GM12878 (cell line): Measurements from ENCODE around the gene DYSF. TPM values are rescaled to one million over a fixed set of nuclear protein-coding genes. Genes with fewer than 3 reads are reported as not detected.

Source experiments
- ATAC-seq: fragments of 200-7000 bp; cut with Tn5 transposase; 3 replicates; pipeline ENCODE4 v1.9.1; 2020; ENCODE audit warnings: mild to moderate bottlenecking, moderate library complexity
- BruUV-seq: library from RNA; stranded (reverse); fragments of 400-500 nt; replicated peaks from 2 replicates; lab custom pipeline; 2021; lab: Mats Ljungman, UMichigan
- CTCF ChIA-PET: fragments of 300-600 bp; sonication (Branson Sonifier 250); formaldehyde crosslinking; extraction: SDS; loops from one replicate; lab custom pipeline; 2021; ENCODE audit warnings: inconsistent platforms; lab: Yijun Ruan, JAX
- POLR2A ChIA-PET: fragments of 350-600 bp; formaldehyde crosslinking; extraction: SDS; loops from one replicate; lab custom pipeline; 2021; ENCODE audit warnings: inconsistent platforms; lab: Charles Lee
- RAD21 ChIA-PET: fragments of 300-600 bp; sonication (Branson Sonifier 250); formaldehyde crosslinking; loops from one replicate; lab custom pipeline; 2023; ENCODE audit warnings: antibody characterized with exemption; ENCODE audit not compliant: unreplicated experiment; lab: Charles Lee
- SMC1A ChIA-PET: fragments of 300-600 bp; sonication (Branson Sonifier 250); formaldehyde crosslinking; loops from one replicate; lab custom pipeline; 2023; ENCODE audit not compliant: unreplicated experiment, uncharacterized antibody; lab: Charles Lee
- DNase-seq: peaks from one replicate; pipeline ENCODE4 v3.0.0-alpha.2; 2011; ENCODE audit warnings: low read depth, low spot score
- FAIRE-seq: peaks from 3 replicates; lab custom pipeline; 2011; peaks lifted over from hg19 to GRCh38; lab: Jason Lieb, UNC
- H2AFZ ChIP-seq: 2 replicates; pipeline ENCODE4 v1.6.0; 2011; ENCODE audit warnings: low read depth, low read length, control low read depth; ENCODE audit not compliant: control insufficient read depth
- H3K27ac ChIP-seq: 2 replicates; pipeline ENCODE4 v1.5.1; 2011; ENCODE audit warnings: control low read depth; ENCODE audit not compliant: control insufficient read depth, insufficient read depth
- H3K27me3 ChIP-seq, 2 experiments: replicated peaks in 1 of 2; 2 replicates each; pipeline versions ENCODE4 v1.6.0 to v1.6.1; 2011; ENCODE audit warnings: low read length in 1 of 2; ENCODE audit not compliant: control insufficient read depth in 2 of 2, insufficient read depth in 2 of 2
- H3K36me3 ChIP-seq, 2 experiments: 2 replicates each; pipeline ENCODE4 v1.5.1; 2011; ENCODE audit warnings: low read length in 1 of 2; ENCODE audit not compliant: control insufficient read depth in 2 of 2, insufficient read depth in 2 of 2
- H3K4me1 ChIP-seq: 2 replicates; pipeline ENCODE4 v1.6.1; 2011; ENCODE audit warnings: mild to moderate bottlenecking, low read length, moderate library complexity, mixed read lengths; ENCODE audit not compliant: control insufficient read depth, insufficient read depth
- H3K4me2 ChIP-seq: 2 replicates; pipeline ENCODE4 v1.6.0; 2011; ENCODE audit warnings: control low read depth; ENCODE audit not compliant: control insufficient read depth, insufficient read depth
- H3K4me3 ChIP-seq: fragments of 200-600 bp; sonication (generic); 2 replicates; pipeline ENCODE4 v1.5.1; 2016
- H3K79me2 ChIP-seq: 2 replicates; pipeline ENCODE4 v1.6.0; 2011; ENCODE audit warnings: low read length; ENCODE audit not compliant: control insufficient read depth, insufficient read depth
- H3K9ac ChIP-seq: 2 replicates; pipeline ENCODE4 v1.8.0; 2011; ENCODE audit warnings: low read length, control low read depth, mixed read lengths; ENCODE audit not compliant: control insufficient read depth, insufficient read depth
- H3K9me3 ChIP-seq: replicated peaks from 3 replicates; pipeline ENCODE4 v1.5.1; 2011; ENCODE audit warnings: mild to moderate bottlenecking, low read length; ENCODE audit not compliant: control insufficient read depth, insufficient read depth
- H4K20me1 ChIP-seq: 2 replicates; pipeline ENCODE4 v1.6.0; 2011; ENCODE audit not compliant: control insufficient read depth, insufficient read depth
- CREM ChIP-seq: IDR thresholded peaks from 2 replicates; pipeline ENCODE4 v1.6.1; 2014; ENCODE audit warnings: antibody characterized with exemption, low read depth
- EP300 ChIP-seq, 2 experiments: fragments of 150-350 bp in 1 of 2; IDR thresholded peaks; 2 replicates each; pipeline ENCODE4 v1.6.1; 2011 to 2012; ENCODE audit warnings: low read depth in 2 of 2, low read length in 2 of 2, borderline replicate concordance in 1 of 2, improper control_type of control experiment in 1 of 2, inconsistent platforms in 1 of 2; ENCODE audit not compliant: control insufficient read depth in 1 of 2
- NR2C2 ChIP-seq: IDR thresholded peaks from 2 replicates; pipeline ENCODE4 v1.6.1; 2011; ENCODE audit warnings: borderline replicate concordance, low read depth; ENCODE audit not compliant: control insufficient read depth, insufficient read length
- RBBP5 ChIP-seq: fragments of 200-600 bp; sonication (generic); conservative IDR thresholded peaks from 2 replicates; pipeline ENCODE4 v1.6.1; 2016
- RFX5 ChIP-seq: IDR thresholded peaks from 2 replicates; pipeline ENCODE4 v1.6.1; 2011; ENCODE audit warnings: low read depth, low read length, improper control_type of control experiment
- TBL1XR1 ChIP-seq: IDR thresholded peaks from 2 replicates; pipeline ENCODE4 v1.6.1; 2012; ENCODE audit warnings: low read depth, low read length, improper control_type of control experiment
- TCF3 ChIP-seq: IDR thresholded peaks from 2 replicates; pipeline ENCODE4 v1.6.1; 2012; ENCODE audit warnings: low read depth, mild to moderate bottlenecking, low read length, borderline replicate concordance; ENCODE audit not compliant: insufficient read depth
- USF1 ChIP-seq: IDR thresholded peaks from 2 replicates; pipeline ENCODE4 v1.6.1; 2011; ENCODE audit warnings: borderline replicate concordance, low read depth, mild to moderate bottlenecking, moderate library complexity, mixed read lengths, low read length; ENCODE audit not compliant: insufficient read depth; ENCODE audit errors: extremely low read length
- ZNF384 ChIP-seq: IDR thresholded peaks from 2 replicates; pipeline ENCODE4 v1.6.1; 2012; ENCODE audit warnings: low read depth, mild to moderate bottlenecking, low read length, improper control_type of control experiment, borderline replicate concordance
- WGBS: methylation state at CpG from one replicate; pipeline ENCODE4 v1.1.6; 2016; ENCODE audit warnings: low lambda C conversion rate; ENCODE audit not compliant: insufficient replicate concordance, insufficient coverage; ENCODE audit errors: missing lambda C conversion rate; 5-methylcytosine and 5-hydroxymethylcytosine counted together
- in situ Hi-C: fragments of 300-500 bp; cut with MboI; formaldehyde crosslinking; loops from 9 replicates; pipeline ENCODE4 v1.14.3; 2018; ENCODE audit warnings: mixed read lengths
- intact Hi-C: fragments of 100-400 bp; cut with micrococcal nuclease; formaldehyde crosslinking; loops from one replicate; pipeline ENCODE4 v1.14.2; 2022; ENCODE audit not compliant: unreplicated experiment
- polyA plus RNA-seq, 11 experiments: library from polyadenylated mRNA; depleted of rRNA in 4 of 11; unstranded in 6 of 11; stranded (reverse) in 5 of 11; fragments of >200 nt; fragmentation: Nextera tagmentation in 4 of 11; fragmentation: Illumina TruSeq in 1 of 11; extraction: Ambion mirVana in 4 of 11; extraction: Trizol in 1 of 11; gene quantifications; 1 replicate in 1 of 11; 2 replicates in 10 of 11; pipeline versions ENCODE4 v1.2.1 to v1.2.3, GENCODE V29; 2011 to 2016; ENCODE audit warnings: inconsistent platforms in 2 of 11, missing spikeins in 2 of 11, low read depth in 1 of 11
- total RNA-seq, 4 experiments: library from RNA; depleted of rRNA in 3 of 4; stranded (reverse); fragments of >200 nt in 3 of 4; fragmentation: Illumina TruSeq in 1 of 4; extraction: Trizol in 1 of 4; gene quantifications; 2 replicates each; pipeline versions ENCODE4 v1.2.1 to v1.2.3, GENCODE V29; 2013 to 2021
- TF ChIP-seq, protein P1 (sequence below): fragments of 450-650 bp; formaldehyde crosslinking; IDR thresholded peaks from 2 replicates; pipeline ENCODE4 v1.5.0; 2022; ENCODE audit warnings: mild to moderate bottlenecking, missing genetic modification characterization

Gene DYSF
- total and polyA plus RNA-seq, 10 of the 15 experiments (the other 5 are each of a cell fraction or from before 2014, with no cell fraction given) = under 0.01 to 0.15 (median 0.03) TPM; not detected in 7

GRCh38 chr2:71605173-71605641 lies 151.8 kb downstream of the DYSF start (continued):
- TF ChIP-seq EP300 (IDR thresholded peaks at IDR 0.05; ENCODE audit: borderline replicate concordance in 1 of 2, control insufficient read depth in 1 of 2, low read depth in 2 of 2, low read length in 2 of 2) (no peak), ZNF384 (no peak), USF1 (no peak), RBBP5 (no peak), TBL1XR1 (no peak), NR2C2 (no peak)
- TF ChIP-seq, protein P1, sequence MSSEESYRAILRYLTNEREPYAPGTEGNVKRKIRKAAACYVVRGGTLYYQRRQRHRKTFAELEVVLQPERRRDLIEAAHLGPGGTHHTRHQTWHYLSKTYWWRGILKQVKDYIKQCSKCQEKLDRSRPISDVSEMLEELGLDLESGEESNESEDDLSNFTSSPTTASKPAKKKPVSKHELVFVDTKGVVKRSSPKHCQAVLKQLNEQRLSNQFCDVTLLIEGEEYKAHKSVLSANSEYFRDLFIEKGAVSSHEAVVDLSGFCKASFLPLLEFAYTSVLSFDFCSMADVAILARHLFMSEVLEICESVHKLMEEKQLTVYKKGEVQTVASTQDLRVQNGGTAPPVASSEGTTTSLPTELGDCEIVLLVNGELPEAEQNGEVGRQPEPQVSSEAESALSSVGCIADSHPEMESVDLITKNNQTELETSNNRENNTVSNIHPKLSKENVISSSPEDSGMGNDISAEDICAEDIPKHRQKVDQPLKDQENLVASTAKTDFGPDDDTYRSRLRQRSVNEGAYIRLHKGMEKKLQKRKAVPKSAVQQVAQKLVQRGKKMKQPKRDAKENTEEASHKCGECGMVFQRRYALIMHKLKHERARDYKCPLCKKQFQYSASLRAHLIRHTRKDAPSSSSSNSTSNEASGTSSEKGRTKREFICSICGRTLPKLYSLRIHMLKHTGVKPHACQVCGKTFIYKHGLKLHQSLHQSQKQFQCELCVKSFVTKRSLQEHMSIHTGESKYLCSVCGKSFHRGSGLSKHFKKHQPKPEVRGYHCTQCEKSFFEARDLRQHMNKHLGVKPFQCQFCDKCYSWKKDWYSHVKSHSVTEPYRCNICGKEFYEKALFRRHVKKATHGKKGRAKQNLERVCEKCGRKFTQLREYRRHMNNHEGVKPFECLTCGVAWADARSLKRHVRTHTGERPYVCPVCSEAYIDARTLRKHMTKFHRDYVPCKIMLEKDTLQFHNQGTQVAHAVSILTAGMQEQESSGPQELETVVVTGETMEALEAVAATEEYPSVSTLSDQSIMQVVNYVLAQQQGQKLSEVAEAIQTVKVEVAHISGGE (CRISPR knock-in tag) = no peak

DNA sequence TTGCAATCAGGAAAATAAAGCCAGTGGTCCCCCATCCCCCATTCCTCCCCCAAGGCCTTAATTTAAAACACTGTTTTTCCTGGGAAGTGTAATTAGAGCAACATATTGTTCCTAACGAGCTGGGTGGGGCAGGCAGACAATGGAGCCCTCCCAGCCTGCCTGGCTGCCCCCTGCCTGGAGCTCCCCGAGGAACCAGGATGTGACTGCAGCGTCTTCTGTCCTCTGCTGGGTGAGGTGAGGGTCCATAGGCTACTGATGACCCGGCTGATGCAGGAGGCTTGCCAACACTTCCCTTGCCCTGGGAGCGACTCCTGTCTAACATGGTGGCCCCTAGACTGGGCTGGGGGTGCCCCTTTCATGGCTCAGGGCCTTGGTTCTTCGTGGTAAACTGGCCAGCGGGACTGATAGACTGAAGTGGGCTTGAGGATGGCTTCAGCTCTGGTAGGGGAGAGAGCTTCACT lies 152.4 kb downstream of the DYSF start:
- Histone ChIP-seq H3K27me3 (peaks cover 0 to 2% of the 10 kb centered on the region in 2 experiments; a peak in 1 of 4 replicates), H4K20me1 (no peaks in the 10 kb centered on the region; the same call in none of the 2 replicates), H3K9me3 (no peaks in the 10 kb centered on the region), H2AFZ (no peak overlapping the region), H3K4me3 (no peak overlapping the region), H3K27ac (no peak overlapping the region), H3K79me2 (no peaks in the 10 kb centered on the region), H3K4me1 (peaks cover 4% of the 10 kb centered on the region), H3K9ac (no peak overlapping the region), H3K36me3 (no peaks in the 10 kb centered on the region), H3K4me2 (no peak overlapping the region)
- FAIRE-seq (no peak), DNase-seq (no peak), ATAC-seq (no peak)
- in situ Hi-C loops (no loop called here), intact Hi-C loops (no loop called here)
- CTCF ChIA-PET = no interaction called here
- 10% methylated on average over 7 of the region's 7 CpGs for WGBS
- RAD21 ChIA-PET = interaction anchor here (0.7 kb wide), 1 partner anchor 87 kb away, joined by 4 read pairs; no protein-coding TSS in a partner anchor
- SMC1A ChIA-PET = no interaction called here
- TF ChIP-seq RFX5 = no peak
- TF ChIP-seq CREM = no peak
- no peak for TF ChIP-seq TCF3
- POLR2A ChIA-PET = no interaction called here
- no TSS peak for BruUV-seq
